MM.1S (cell line): ENCODE measurements around the gene RELA.

Experiments used
- DNase-seq: peaks from one replicate; pipeline ENCODE4 v3.0.0-alpha.2; 2015
- H2AFZ ChIP-seq: fragments of 300-600 bp; sonication (generic); 2 replicates; pipeline ENCODE4 v1.6.0; 2016; ENCODE audit warnings: antibody characterized with exemption, low read length
- H3F3A ChIP-seq: fragments of 300-600 bp; sonication (generic); 2 replicates; pipeline ENCODE4 v1.6.1; 2016; ENCODE audit warnings: mild to moderate bottlenecking, antibody characterized with exemption, low read length, moderate library complexity, mixed read lengths; ENCODE audit not compliant: insufficient read depth
- H3K27ac ChIP-seq: fragments of 300-600 bp; sonication (generic); 2 replicates; pipeline ENCODE4 v1.5.1; 2016; ENCODE audit warnings: mild to moderate bottlenecking, low read length
- H3K27me3 ChIP-seq: fragments of 300-600 bp; sonication (generic); replicated peaks from 2 replicates; pipeline ENCODE4 v1.6.0; 2016; ENCODE audit warnings: low read length; ENCODE audit not compliant: insufficient read depth
- H3K36me3 ChIP-seq: fragments of 300-600 bp; sonication (generic); replicated peaks from 2 replicates; pipeline ENCODE4 v1.6.1; 2016; ENCODE audit warnings: mild to moderate bottlenecking, low read length, mixed read lengths; ENCODE audit not compliant: insufficient read depth
- H3K4me1 ChIP-seq: fragments of 300-600 bp; sonication (generic); 2 replicates; pipeline ENCODE4 v1.6.1; 2016; ENCODE audit warnings: low read length, mixed read lengths
- H3K4me2 ChIP-seq: fragments of 300-600 bp; sonication (generic); 2 replicates; pipeline ENCODE4 v1.6.0; 2016; ENCODE audit warnings: low read depth, low read length
- H3K4me3 ChIP-seq: fragments of 300-600 bp; sonication (generic); 2 replicates; pipeline ENCODE4 v1.5.1; 2016; ENCODE audit warnings: low read length, mixed read lengths
- H3K79me2 ChIP-seq: fragments of 300-600 bp; sonication (generic); 2 replicates; pipeline ENCODE4 v1.6.1; 2016; ENCODE audit warnings: mixed run types, low read length, mixed read lengths
- H3K9ac ChIP-seq: fragments of 300-600 bp; sonication (generic); 2 replicates; pipeline ENCODE4 v1.6.1; 2016; ENCODE audit warnings: low read length, mixed read lengths
- H3K9me2 ChIP-seq: fragments of 300-600 bp; sonication (generic); replicated peaks from 2 replicates; pipeline ENCODE4 v1.6.1; 2016; ENCODE audit warnings: mild to moderate bottlenecking, low read length, mixed read lengths; ENCODE audit not compliant: insufficient read depth
- H3K9me3 ChIP-seq: fragments of 300-600 bp; sonication (generic); replicated peaks from 2 replicates; pipeline ENCODE4 v1.6.1; 2016; ENCODE audit warnings: mild to moderate bottlenecking, low read length, mixed read lengths; ENCODE audit not compliant: insufficient read depth
- H4K20me1 ChIP-seq: fragments of 300-600 bp; sonication (generic); 2 replicates; pipeline ENCODE4 v1.6.1; 2016; ENCODE audit warnings: mild to moderate bottlenecking, low read length, moderate library complexity, mixed read lengths; ENCODE audit not compliant: insufficient read depth
- CTCF ChIP-seq: fragments of 300-600 bp; sonication (generic); IDR thresholded peaks from 2 replicates; pipeline ENCODE4 v1.5.1; 2016; ENCODE audit warnings: antibody characterized with exemption, low read length, mixed read lengths
- EZH2 ChIP-seq: fragments of 300-600 bp; sonication (generic); optimal IDR thresholded peaks from 2 replicates; pipeline ENCODE3; 2017; ENCODE audit warnings: low read depth, mild to moderate bottlenecking, antibody characterized with exemption, low read length, mixed read lengths
- EZH2phosphoT487 ChIP-seq: fragments of 300-600 bp; sonication (generic); IDR thresholded peaks from 2 replicates; pipeline ENCODE4 v1.6.1; 2018; ENCODE audit warnings: antibody characterized with exemption, low read length

The RELA gene

GRCh38 chr11:65604258-65604657 is 58.5 kb downstream of the RELA start:
- no peak overlapping the region for H3K9ac ChIP-seq
- no peaks in the 10 kb centered on the region for H3F3A ChIP-seq
- H3K36me3 ChIP-seq, result no peaks in the 10 kb centered on the region
- H3K9me3 ChIP-seq, result no peaks in the 10 kb centered on the region
- H3K4me3 ChIP-seq, result no peak overlapping the region
- H4K20me1 ChIP-seq, result no peaks in the 10 kb centered on the region
- H2AFZ ChIP-seq, result no peak overlapping the region
- H3K9me2 ChIP-seq, result no peaks in the 10 kb centered on the region
- H3K4me2 ChIP-seq, result no peak overlapping the region
- H3K4me1 ChIP-seq, result no peaks in the 10 kb centered on the region
- no peaks in the 10 kb centered on the region for H3K27me3 ChIP-seq
- no peak overlapping the region for H3K27ac ChIP-seq
- no peak for TF ChIP-seq EZH2phosphoT487
- TF ChIP-seq CTCF, result no peak
- TF ChIP-seq EZH2, result no peak
- peaks cover 7% of the 10 kb centered on the region; the same call in 1 of the 2 replicates for H3K79me2 ChIP-seq
- DNase-seq, result no peak
